ENCODE measurements around the gene MGAT4A.

The MGAT4A gene

DNA sequence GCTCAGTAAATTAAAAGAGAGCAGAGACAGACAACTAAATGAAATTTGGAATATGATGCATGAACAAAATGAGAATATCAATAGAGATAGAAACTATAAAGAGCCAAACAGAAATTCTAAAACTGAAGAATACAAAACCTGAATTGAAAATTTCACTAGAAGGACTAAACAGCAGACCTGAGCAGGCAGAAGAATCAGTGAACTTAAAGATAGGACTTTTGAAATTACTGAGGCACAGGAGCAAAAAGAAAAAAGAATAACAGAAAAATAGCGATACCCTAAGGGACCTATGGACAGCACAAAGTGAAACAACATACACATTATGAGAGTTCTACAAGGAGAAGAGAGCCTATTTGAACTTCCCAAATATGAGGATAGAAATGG, 80.9 kb downstream of the MGAT4A start:
- DNase-seq: no peak

- peak; percentile 88 to 90 for DNase-seq
Observed at GRCh38 chr2:98649135-98649991, 81.6 kb downstream of the MGAT4A start.

GRCh38 chr2:98648451-98648850, 82.5 kb downstream of the MGAT4A start:
- no peak for DNase-seq

- DNase-seq: no peak
Observed at GRCh38 chr2:98647636-98648035, 83.3 kb downstream of the MGAT4A start.

- no peak for DNase-seq
Observed at GRCh38 chr2:98643496-98644100, 87.3 kb downstream of the MGAT4A start.

- peak; percentile 69 to 84 for DNase-seq
Observed at GRCh38 chr2:98637401-98638147, 93.4 kb downstream of the MGAT4A start.

DNA sequence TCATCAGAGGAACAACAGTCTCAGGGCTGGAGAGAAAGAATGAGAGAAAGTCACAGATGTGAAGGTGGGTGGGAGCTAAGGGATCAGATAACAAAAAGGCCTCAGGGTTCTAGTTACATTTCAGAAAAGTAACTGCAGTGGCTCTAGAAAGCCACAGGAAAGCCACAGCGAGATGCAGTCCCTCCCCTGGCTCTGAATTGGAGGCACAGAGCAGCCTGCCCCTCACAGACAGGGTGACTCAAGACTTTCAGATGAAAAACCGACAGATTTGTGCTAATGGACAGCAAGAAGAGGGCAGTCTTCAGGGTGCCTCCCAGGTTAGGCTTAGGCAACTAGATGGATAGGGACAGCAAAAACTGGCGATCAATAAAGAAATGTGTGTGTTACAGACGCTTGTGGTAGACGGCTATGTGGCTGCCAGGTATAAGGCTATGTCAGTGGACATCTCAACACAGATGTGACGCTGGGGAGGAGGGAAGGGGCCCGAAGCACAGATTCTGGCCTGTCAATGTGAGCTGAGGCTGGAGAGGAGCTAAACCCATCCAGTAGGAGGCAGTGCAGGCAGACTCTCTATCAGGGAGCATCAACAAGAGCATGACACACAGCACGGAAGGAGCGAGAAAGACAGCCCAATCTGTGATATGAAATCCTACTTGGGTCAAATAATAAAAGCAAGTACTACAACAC, 96.4 kb downstream of the MGAT4A start:
- peak; percentile 55 to 64 for DNase-seq

DNA sequence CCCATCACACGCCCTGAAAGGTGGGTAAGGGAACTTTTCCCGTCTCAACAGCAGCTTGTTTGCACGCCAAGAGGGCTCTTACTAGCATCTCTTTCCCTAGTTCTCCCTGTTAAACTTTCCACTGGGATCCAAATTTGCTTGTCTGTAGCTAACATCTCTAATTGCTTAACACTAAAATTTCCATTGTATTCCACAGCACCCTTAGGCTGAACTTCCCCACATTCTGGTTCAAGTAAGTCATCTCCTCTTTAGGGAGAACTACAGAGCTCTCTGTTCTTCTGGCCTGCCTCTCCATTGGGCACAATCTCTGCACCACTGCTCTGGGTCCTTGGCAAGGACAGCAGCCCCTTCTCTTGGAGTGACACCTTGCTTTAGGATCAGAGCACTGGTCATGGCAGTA, 98.6 kb downstream of the MGAT4A start:
- DNase-seq: no peak

DNA sequence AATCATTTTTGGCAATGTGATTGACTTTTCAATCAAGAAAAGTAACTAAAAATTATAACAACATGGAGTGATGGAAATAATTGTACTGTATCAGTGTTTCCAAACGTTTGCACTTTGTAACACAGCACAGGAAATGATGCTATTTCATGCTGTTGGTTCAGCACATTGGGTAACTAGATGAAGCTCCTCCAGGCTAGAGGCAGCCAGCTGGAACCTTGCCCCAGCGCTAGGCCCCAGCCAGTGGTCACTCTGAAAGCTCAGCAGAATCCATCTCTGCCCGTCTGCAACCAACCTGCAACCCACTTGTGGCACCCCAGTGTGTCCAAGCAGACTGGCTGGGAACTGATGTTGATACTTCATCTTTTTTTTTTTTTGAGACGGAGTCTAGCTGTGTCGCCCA, 107.3 kb downstream of the MGAT4A start:
- DNase-seq: no peak

- DNase-seq: no peak
Observed at GRCh38 chr2:98617149-98617548, 113.8 kb downstream of the MGAT4A start.

DNA sequence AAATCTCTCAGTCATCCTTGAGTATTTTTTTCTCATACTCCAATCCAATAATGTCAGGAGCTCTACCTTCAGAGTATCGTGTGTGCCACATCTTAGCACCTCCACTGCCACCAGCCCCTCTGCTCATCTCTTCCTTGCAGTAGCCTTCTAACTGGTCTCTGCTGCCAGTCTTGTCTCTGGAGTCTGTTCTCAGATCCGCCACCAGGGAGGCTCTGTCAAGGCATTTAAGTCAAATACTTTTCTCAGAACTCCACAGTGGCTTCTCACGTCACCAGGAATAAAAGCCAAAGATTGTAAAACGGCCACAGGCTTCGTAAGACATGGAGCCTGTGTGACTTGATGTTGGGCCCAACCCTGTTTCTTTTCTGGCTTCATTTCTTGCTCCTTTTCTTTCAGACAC, 115.5 kb downstream of the MGAT4A start:
- DNase-seq: no peak

- DNase-seq: no peak
Observed at GRCh38 chr2:98614024-98614739, 116.8 kb downstream of the MGAT4A start.

DNA sequence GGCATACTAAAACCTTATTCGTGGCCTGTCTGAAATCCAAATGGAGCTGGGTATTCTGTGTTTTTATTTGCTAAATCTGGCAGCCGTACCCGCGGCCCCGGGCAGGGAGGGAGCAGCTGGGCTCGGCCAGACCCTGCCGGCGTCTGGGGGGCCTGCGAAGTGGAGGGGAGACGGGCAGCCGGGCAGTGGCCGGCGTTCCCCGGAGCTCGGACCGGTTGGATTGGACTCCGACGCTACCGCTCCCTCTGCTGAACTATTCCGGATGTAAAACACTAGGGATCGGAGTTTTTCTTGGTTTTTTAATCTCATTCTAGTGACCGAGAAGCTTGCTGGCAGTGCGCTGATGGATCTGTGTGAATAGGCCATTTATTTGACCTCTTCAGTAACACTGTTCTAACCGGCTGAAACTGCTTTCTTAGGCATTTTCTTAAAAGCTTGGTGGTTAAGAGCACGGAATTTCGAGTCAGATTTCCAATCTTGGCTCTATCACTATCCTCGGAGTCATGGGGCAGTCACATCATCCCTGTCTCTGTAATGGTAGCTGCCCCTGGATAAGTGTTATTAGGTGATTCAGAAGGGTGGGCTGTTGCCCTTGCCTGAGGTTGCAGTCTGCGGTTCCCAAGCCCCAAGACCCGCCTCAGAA, 121.8 kb downstream of the MGAT4A start:
- peak in 1 of 2 donors; percentile 21 for DNase-seq

- DNase-seq: peak; percentile 91 to 92
Observed at GRCh38 chr2:98608116-98608961, 122.6 kb downstream of the MGAT4A start, which contains the start of the genes COA5 and UNC50. Gene COA5 (minus strand): TSS chr2:98608512. CDS start chr2:98608405, 107 bp downstream. Gene UNC50 (plus strand): TSS chr2:98608589. CDS start chr2:98609760, 1,171 bp downstream.

DNA sequence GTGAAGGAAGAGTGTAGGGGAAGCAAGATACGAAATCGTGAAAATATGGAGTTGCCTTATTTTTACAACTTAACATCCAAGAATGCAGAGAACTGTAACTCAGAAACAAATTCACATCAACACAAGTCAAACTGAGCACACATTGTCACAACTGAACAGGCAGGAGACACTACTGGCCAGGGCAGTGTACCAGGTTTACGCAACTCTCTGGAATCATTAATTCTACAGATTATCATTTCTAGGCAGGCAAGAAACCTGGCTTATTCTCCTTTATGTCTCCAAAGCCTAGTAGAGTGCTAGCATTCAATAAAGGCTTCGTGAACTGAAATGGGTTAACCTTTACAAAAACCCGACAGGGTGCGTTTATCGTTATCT, 123.2 kb downstream of the MGAT4A start:
- DNase-seq: no peak

DNA sequence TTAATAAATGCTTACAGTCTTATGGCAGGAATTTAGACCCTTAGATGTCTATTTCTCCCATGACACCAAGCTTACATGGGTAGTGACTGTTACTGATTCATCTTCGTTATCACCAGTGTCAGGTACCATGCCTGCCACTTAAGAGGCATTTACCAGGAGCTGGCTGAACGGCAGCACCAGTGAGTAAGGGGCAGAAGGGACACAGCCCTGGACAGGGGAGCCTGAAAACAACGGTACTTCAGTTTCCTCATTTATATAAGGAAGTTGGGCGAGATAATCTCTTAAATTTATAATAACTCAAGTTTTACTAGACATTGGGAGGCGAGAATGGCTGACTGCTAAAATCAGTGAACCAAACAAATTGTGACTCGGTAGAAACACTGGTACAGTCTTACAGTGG, 123.8 kb downstream of the MGAT4A start:
- DNase-seq: no peak

- no peak for DNase-seq
Observed at GRCh38 chr2:98606431-98606830, 124.5 kb downstream of the MGAT4A start.

DNA sequence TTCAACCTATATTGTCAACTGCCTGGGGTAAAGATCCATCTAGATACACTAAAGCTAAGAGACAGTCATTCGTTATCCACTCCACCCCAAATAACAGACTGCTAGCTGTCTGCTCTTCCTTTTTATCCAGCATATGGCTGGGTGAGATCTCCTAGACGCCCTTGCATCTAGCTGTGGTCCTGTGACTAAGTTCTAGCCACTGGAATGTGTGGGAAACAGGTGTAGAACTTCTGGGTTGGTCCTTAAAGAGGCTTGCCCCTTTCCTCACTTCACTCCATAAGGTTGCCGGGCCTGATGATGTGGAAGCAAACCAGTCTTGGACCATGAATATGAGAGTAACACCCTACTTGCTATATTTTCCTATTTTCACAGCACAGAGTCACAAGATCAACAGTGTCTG, 125.9 kb downstream of the MGAT4A start:
- DNase-seq: no peak

GRCh38 chr2:98604547-98604946, 126.4 kb downstream of the MGAT4A start:
- no peak for DNase-seq

GRCh38 chr2:98601532-98602132, 129.3 kb downstream of the MGAT4A start:
- DNase-seq: no peak
